DMS 273 (cell line): ENCODE results near the gene COA8.

ENCODE experiments used
- DNase-seq: peaks from one replicate; lab custom pipeline; 2025; ENCODE audit not compliant: unreplicated experiment; lab: John Stamatoyannopoulos, UW

Gene COA8

DNA sequence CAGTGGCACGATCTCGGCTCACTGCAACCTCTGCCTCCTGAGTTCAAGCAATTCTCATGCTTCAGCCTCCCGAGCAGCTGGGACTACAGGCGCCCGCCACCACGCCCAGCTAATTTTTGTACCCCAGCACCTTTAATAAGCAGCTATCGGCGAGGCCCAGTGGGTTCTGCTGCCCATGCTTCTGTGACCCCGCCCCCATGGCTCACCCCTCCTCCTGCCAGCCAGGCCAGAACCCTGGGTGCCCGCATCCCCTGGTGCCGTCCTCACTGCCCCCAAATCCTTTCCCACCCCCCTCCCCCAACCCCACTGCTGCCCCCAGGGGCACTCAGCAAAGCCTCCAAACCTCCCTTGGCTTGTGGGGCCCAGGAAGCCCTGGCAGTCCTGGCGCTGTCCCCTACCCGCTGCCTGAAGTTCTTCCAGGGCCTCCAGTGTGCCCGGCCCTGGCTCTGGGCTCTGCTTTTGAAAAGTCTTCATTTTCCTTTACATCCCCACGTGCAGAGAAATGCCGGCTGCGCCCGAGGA lies 14.8 kb upstream of the COA8 start:
- DNase-seq: no peak

DNA sequence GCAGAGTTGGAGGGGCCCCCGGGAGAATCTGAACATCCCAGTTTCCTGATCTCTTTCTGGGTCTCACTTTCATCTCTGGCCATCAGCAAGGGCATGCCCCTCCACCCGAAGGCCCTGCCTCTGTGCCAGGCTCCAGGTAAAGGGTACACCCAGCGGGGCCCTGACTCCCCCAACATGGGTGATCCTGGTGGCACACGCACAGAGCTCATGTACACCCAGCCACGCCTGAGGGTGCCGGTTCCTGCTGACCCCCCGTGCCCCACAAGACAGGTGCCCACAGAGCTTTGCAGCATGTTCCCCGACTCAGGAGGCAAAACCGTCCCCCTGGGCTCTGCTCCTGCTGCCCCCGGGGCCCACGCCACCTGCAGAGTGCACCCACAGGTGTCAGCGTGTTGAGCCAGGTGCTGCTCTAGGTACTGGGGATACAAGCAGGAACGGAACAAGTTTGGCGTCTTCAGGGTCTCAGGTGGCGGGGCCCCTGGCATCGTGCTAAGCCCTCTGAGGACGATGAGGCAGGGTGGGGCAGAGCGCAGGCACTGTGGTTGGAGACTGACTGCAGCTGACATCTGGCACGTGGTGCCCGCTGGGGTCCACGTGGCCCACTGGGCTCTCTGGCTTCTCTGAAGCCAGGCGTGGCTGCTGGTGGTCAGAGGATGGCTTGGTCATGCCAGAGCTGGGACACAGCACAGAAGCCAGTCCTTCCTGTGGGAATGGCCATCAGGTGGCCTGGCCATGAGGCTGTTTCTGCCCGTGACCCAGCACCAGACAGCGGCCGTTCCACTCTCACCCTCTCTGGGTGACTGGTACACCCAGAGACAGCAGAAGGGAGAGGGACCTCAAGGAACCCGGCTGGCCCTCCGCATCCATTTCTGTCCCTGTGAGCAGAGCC lies 14.1 kb upstream of the COA8 start:
- no peak for DNase-seq

DNA sequence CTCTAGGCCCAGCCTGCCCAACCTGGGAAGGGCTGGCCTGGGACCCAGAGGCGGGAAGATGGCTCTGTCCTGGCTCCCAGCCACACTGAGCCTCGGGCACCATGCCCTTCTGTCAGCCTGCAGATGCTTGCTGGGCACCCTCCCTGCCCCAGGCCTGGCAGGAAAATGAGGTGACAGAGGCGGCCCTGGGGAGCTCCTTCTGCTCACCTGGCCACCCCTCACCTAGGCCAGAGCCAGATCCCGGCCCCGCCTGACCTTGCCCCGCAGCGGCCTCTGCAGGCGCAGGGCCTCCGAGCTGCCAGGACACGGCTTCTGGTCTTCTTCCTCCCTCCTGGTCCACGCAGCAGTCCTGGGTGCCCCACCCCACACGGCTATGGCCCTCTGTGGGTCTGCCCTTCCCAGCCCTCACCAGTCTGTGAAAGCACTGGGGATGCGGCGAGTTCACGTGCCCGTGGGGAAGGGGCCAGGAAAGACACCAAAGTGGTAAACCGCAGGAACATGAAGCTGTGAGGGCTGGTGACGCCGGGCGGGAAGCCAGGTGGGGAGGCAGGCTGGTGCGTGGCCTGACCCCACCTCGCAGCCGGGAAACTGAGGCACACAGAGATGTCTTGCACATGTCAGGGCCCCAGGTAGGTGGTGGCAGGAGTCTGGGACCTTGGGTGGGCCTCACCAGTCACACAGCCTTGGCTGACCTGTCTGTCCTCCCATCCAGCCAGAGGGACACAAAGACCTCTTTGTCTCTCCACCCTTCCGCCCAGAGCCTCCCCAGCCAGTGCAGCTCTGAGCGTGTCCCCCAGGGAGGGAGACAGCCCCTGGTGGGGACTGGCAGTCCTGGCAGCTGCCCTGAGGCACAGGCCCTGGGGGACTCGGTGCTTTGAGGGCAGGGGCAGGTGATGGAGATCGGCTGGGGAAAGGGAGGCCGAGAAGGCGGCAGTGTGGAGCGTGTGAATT lies 13.1 kb upstream of the COA8 start:
- DNase-seq: peak; percentile 50

GRCh38 chr14:103550451-103551337 lies 12.1 kb upstream of the COA8 start:
- no peak for DNase-seq

DNA sequence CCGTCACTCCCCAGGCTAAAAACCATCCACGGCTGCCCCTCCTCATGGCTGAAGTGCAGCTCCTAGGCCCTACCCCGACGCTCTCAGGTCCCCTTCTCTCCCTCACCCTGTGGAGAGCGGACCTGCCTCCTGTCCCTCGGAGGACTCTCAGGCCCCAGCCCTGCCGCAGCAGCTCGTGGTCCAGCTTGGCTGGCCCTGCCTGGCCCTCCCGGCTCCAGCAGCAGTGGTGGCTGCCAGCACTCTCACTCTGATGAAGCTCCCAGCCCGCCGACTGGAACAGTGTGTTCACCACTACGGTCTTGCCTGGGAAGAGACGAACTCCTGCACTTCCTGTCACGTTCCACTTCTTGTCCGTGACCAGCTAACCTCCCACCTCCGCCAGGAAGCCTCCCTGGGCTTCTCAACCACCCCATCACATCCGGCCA lies 11.4 kb upstream of the COA8 start:
- DNase-seq: no peak

DNA sequence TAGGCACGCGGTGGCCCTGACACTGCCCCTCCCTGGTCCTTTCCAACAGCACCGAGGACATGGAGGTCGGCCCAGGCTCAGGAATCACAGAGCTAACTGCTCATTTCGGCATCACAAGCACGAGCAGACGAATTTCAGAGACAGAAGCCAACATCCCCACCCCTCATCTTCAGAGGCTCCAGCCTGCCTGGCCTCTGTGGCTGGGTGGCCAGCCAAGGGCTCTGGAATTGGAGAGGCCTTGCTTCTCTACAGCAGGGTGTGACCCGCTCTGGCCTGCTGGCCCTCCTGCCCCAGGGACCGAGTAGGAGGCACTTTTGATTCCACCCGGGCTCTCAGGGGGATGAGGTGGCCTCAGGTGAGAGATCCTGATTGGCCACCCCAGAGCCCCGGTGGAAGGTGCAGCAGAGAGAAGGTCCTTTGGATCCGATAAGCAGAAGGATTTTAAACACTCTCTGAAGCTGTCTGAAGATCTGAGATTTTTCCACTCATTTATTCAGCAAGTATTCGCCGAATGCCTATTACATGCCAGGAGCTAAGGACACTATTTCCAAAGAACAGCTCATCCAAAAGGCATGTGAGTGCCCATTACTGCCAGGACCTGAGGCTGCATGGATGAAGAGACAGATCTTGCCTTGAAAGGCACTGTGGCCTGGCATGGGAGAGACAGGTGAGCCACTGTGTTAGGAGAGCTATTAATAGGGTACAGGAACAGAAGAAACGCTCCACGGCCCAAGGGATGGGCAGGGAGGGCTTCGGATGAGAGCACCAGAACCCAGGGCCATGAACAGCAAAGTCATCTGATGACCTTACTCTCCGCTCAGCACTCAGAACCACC lies 10.5 kb upstream of the COA8 start:
- no peak for DNase-seq

DNA sequence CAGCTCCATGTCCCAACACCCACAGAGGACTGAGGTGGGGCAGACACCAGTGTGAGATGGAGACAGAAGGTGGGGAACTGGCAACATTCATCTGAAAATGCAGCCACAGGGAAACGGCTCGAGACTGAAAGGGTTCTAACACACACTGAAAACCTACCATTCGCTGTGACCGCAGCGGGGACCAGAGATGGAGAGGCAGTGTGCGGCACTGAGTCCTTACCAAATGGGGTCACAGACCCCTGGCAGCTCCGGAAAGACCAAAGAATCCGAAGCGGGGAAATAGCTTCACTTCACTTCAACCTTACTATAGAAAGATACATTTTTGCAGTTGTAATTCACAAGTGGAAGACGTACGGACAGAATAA lies 9.9 kb upstream of the COA8 start:
- DNase-seq: no peak

- DNase-seq: no peak
Observed at GRCh38 chr14:103555559-103556337, 7.0 kb upstream of the COA8 start.

DNA sequence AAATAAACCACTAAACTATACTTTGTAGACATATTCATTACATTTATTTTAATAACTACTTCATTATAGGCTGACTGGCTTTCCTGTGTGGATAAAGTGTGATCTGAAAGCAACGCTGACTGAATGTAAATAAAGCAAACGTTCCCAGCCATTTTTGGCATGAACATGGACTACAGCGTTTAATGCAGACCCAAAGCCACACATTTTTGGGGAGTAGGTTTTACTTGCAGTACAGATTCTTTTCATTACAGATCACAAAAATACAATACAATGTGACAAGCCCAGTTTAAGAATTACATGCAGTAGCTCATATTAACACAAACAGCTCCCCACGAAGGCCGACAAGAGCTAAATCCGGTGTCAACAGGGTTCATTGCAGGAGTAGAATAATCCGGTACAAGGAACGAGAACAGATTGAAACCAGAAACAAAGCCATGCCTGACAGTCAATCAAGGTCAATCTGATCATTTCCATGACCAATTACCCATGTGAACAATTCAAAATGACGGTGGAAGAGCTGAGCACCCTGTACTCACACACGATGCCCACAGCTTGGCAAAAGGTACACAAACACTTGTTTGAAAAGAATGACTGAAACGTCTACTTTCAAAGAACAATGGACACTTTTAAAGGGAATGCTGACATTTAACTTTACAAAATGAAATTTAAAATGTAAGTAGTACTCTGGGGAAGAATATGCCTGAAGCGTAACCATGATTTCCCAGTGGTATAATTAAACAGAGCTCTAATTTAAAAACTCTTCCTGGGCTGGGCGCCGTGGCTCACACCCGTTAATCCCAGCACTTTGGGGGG lies 5.6 kb upstream of the COA8 start:
- no peak for DNase-seq

GRCh38 chr14:103558071-103558882 lies 4.5 kb upstream of the COA8 start:
- no peak for DNase-seq

GRCh38 chr14:103559766-103560165 lies 3.0 kb upstream of the COA8 start:
- DNase-seq: no peak

DNA sequence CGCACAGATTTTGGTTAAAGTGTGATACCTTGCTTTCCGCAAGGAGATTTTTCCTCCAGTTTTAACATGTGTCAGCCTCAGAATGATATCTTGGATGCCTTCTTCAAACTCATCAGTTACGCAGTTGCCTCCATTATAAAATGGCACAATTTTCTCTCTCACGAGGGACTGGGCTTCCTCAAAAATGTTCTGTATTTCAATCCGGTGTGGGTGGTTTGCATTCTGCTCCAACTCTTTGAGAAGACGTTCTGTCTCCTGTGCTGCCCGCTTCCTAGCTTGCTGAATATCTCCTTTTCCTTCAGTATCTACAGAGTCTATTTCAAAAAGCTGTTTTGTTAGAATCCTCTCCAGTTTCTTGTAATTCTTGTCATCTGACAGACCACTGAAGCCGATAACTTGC lies 2.1 kb upstream of the COA8 start:
- no peak for DNase-seq

DNA sequence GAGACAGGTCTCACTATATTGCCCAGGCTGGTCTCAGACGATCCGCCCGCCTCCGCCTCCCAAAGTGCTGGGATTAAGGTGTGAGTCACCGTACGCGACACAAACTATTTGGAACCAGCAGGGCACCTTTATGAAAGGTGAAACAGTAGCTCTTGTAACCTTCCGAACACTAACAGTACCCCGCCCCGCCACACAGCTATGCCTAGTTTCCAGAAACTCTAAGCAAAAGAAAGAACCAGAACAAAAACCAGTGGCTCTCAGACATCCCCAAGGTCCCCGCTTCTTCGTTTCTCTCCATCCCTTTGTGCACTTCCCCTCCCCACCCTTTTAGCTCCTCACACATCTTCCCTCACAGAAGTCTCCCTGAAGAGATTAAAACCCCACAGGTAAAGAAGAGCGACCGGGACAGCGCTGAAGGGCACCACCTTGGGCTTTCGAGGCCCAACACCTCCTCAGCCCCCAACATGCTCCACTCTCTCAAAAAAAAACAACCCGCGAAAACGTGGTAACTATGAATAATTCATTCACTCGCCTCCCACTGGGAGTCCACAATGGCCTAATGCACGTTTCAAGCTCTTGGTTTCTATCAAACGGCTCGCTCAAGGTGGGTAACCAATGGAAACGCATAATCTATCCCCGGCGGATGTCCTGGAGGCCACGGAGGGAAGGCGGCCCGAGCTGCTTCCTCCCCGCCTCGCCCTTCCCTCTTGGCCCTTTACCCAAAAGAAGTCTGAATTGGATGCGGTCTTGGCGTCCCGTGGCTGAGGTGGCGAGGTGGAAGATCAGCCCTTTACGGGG lies 1.2 kb upstream of the COA8 start:
- DNase-seq: peak; percentile 78

GRCh38 chr14:103562179-103562428 lies 656 bp upstream of the COA8 start:
- DNase-seq: peak; percentile 79

GRCh38 chr14:103563226-103563620 lies 463 bp downstream of the COA8 start:
- DNase-seq: no peak

- peak; percentile 34 for DNase-seq
Observed at GRCh38 chr14:103563844-103564505, 1.2 kb downstream of the COA8 start.
